Heart left ventricle (tissue), 16 donors: ENCODE results near the gene ALS2CL. TPM values are rescaled to one million over a fixed set of nuclear protein-coding genes. Genes with fewer than 3 reads are reported as not detected.
A peak's percentile ranks its signal among the peaks of the same experiment; 100 is the strongest.

Source experiments
- ATAC-seq, 4 donors: fragments of 200-7000 bp; cut with Tn5 transposase; one replicate each; pipeline ENCODE4 v1.9.1; 2020 to 2022; ENCODE audit warnings: moderate library complexity in 4 of 4, mild to moderate bottlenecking in 3 of 4, moderate number of reproducible peaks in 1 of 4
- DNase-seq, 5 donors: peaks; one replicate each; pipeline ENCODE4 v3.0.0-alpha.2; 2020
- H3K27ac ChIP-seq, 12 donors: fragments of 200-600 bp; sonication (generic) in 4 of 12; one replicate each; pipeline versions ENCODE4 v1.5.0 to v1.8.0; 2016 to 2022; ENCODE audit warnings: mild to moderate bottlenecking in 2 of 12
- H3K27me3 ChIP-seq, 9 donors: fragments of 200-600 bp; sonication (generic) in 2 of 9; one replicate each; pipeline versions ENCODE4 v1.5.1 to v1.8.0; 2016 to 2022; ENCODE audit warnings: mild to moderate bottlenecking in 3 of 9
- H3K36me3 ChIP-seq, 9 donors: fragments of 200-600 bp; sonication (generic) in 2 of 9; one replicate each; pipeline versions ENCODE4 v1.5.0 to v1.8.0; 2018 to 2022; ENCODE audit warnings: mild to moderate bottlenecking in 2 of 9
- H3K4me1 ChIP-seq, 12 donors: fragments of 200-600 bp; sonication (generic) in 4 of 12; one replicate each; pipeline versions ENCODE4 v1.5.0 to v1.8.0; 2016 to 2022; ENCODE audit warnings: mild to moderate bottlenecking in 3 of 12
- H3K4me3 ChIP-seq, 12 donors: fragments of 200-600 bp; sonication (generic) in 4 of 12; one replicate each; pipeline versions ENCODE4 v1.5.0 to v1.8.0; 2017 to 2022; ENCODE audit warnings: mild to moderate bottlenecking in 9 of 12, moderate library complexity in 4 of 12
- H3K9me3 ChIP-seq, 12 donors: fragments of 200-600 bp; sonication (generic) in 4 of 12; one replicate each; pipeline versions ENCODE4 v1.5.0 to v1.8.0; 2016 to 2022; ENCODE audit warnings: mild to moderate bottlenecking in 1 of 12
- CTCF ChIP-seq, 12 donors: fragments of 200-600 bp; sonication (generic) in 4 of 12; IDR thresholded peaks; one replicate each; pipeline versions ENCODE4 v1.5.0 to v1.8.0; 2018 to 2022; ENCODE audit warnings: antibody characterized with exemption in 12 of 12, mild to moderate bottlenecking in 5 of 12
- POLR2A ChIP-seq, 2 donors: fragments of 450-650 bp; IDR thresholded peaks; one replicate each; pipeline ENCODE4 v1.6.1; 2017; ENCODE audit warnings: antibody characterized with exemption in 2 of 2, mild to moderate bottlenecking in 2 of 2, moderate library complexity in 2 of 2
- WGBS, 4 donors: extraction: QIAGEN DNeasy Blood & Tissue Kit in 2 of 4; methylation state at CpG; one replicate each; pipeline versions ENCODE4 v1.1.5 to v1.1.7; 2013 to 2018; 5-methylcytosine and 5-hydroxymethylcytosine counted together
- intact Hi-C, 10 donors: fragments of 100-400 bp; cut with DNase I; formaldehyde crosslinking; loops; one replicate each; pipeline versions ENCODE4 v1.11.1 to v1.14.2; 2022
- polyA plus RNA-seq, 2 donors: library from polyadenylated mRNA; stranded (reverse); fragments of 200-250 nt; gene quantifications; one replicate each; pipeline ENCODE4 v1.2.3, GENCODE V29; 2013
- total RNA-seq, 9 donors: library from RNA; depleted of rRNA in 2 of 9; stranded (reverse); fragments of >200 nt in 2 of 9; fragmentation: NEBNext Ultra II Directional in 3 of 9; extraction: Animal tissue kit (Norgen Biotek cat#: 25700) in 3 of 9; gene quantifications; one replicate each; pipeline versions ENCODE4 v1.1.0 to v1.2.4, GENCODE V29; 2016 to 2023
- donor health status: ischemic (EF 13 %, LVEDD 7.1; RV severe dilation, severe dysfunction).
- donor health status: healthy with polysubstance abuse.
- donor health status: DM: no; HTN: yes; CAD: no.
- donor health status: DM: no; HTN: no; CAD: no.
- donor health status: ischemic (EF 25% LVEDD 6.9; RV normal size, moderate dysfunction).
- donor health status: ischemic (EF 25% LVEDD 5.7; RV mildly dilated, moderate dysfunction).
- donor health status: healthy.
- donor health status: DM: yes; HTN: yes; CAD: no.
- donor health status: ischemic (EF 35%, LVEDD 5.7; RV mildly dilated, moderate dysfunction).
- donor health status: nonischemic (EF 11% LVEDD 7.7; RV severe dilation, severe dysfunction).
- donor health status: DM: yes; HTN: yes; CAD: no.
- donor health status: PGD.
- donor health status: ischemic (EF 29% LVEDD 5.4; RV normal size, mild dysfunction).
- donor health status: nonischemic (EF 23%, LVEDD 6.1; RV moderate dilation, normal function).

ALS2CL gene
- total and polyA plus RNA-seq, 11 donors, result 11.8 to 40.7 (median 25.4) TPM

GRCh38 chr3:46664971-46665762 lies 28.3 kb downstream of the ALS2CL start:
- Histone ChIP-seq H3K27ac (peak overlapping the region; percentile 47 to 93 (median 79)), H3K4me1 (peaks cover 0 to 79% (median 42%) of the 10 kb centered on the region in 12 donors), H3K27me3 (no peaks in the 10 kb centered on the region), H3K4me3 (no peak overlapping the region), H3K9me3 (no peaks in the 10 kb centered on the region), H3K36me3 (no peaks in the 10 kb centered on the region)
- ATAC-seq (peak in 3 of 4 donors; percentile 41 to 52 (median 43)), DNase-seq (peak; percentile 39 to 86 (median 68))
- intact Hi-C loops, result loop anchor here in 2 of 10 donors (2.0 to 10.0 kb wide), 4 partner anchors 32 to 227 kb away; partner anchors contain the start of genes LRRC2 (in 1 of the 2) and MYL3 (in 1 of the 2)
- TF ChIP-seq CTCF (IDR thresholded peaks at IDR 0.05) (no peak), POLR2A (IDR thresholded peaks at IDR 0.05) (no peak)
- WGBS, 4 donors, result 62 to 71% (median 64%) methylated on average over 23 of the region's 23 CpGs

- peak in 1 of 4 donors; percentile 56 for ATAC-seq
- peak in 1 of 5 donors; percentile 5 for DNase-seq
- Histone ChIP-seq H3K27me3 (no peaks in the 10 kb centered on the region), H3K9me3 (no peaks in the 10 kb centered on the region), H3K4me3 (no peak overlapping the region), H3K36me3 (no peaks in the 10 kb centered on the region), H3K27ac (peak overlapping the region; percentile 47 to 93 (median 79)), H3K4me1 (peaks cover 0 to 85% (median 44%) of the 10 kb centered on the region in 12 donors)
- 73 to 83% (median 77%) methylated on average over 6 of the region's 6 CpGs for WGBS, 4 donors
- intact Hi-C loops, result loop anchor here in 2 of 10 donors (2.0 to 10.0 kb wide), 3 partner anchors 32 to 228 kb away; partner anchors contain the start of gene LRRC2 (in 1 of the 2)
- TF ChIP-seq POLR2A (IDR thresholded peaks at IDR 0.05) (no peak), CTCF (IDR thresholded peaks at IDR 0.05) (no peak)
These were observed 29.1 kb downstream of the ALS2CL start for GRCh38 chr3:46664188-46664970.

GRCh38 chr3:46663591-46664135 lies 29.8 kb downstream of the ALS2CL start:
- DNase-seq (peak in 4 of 5 donors; percentile 17 to 64 (median 40)), ATAC-seq (peak; percentile 7 to 45 (median 17))
- Histone ChIP-seq H3K4me1 (peaks cover 0 to 83% (median 44%) of the 10 kb centered on the region in 12 donors), H3K9me3 (no peaks in the 10 kb centered on the region), H3K27ac (peak overlapping the region; percentile 47 to 93 (median 79)), H3K36me3 (no peaks in the 10 kb centered on the region), H3K4me3 (no peak overlapping the region), H3K27me3 (no peaks in the 10 kb centered on the region)
- intact Hi-C loops, result loop anchor here in 2 of 10 donors (2.0 to 10.0 kb wide), 3 partner anchors 33 to 229 kb away; partner anchors contain the start of gene LRRC2 (in 1 of the 2)
- TF ChIP-seq CTCF (IDR thresholded peaks at IDR 0.05) (peak in 11 of 12 donors; percentile 25 to 57 (median 38)), POLR2A (IDR thresholded peaks at IDR 0.05) (no peak)
- 37 to 52% (median 44%) methylated on average over 8 of the region's 8 CpGs for WGBS, 4 donors
